RWPE2 (cell line): ENCODE measurements around the gene CLIC3.

Experiments
- ATAC-seq: fragments of 200-7000 bp; cut with Tn5 transposase; 3 replicates; pipeline ENCODE4 v1.9.1; 2021; ENCODE audit warnings: low read depth
- DNase-seq: peaks from one replicate; pipeline ENCODE4 v3.0.0-alpha.2; 2020; ENCODE audit warnings: low spot score
- H3K27ac ChIP-seq: fragments of 450-650 bp; 2 replicates; pipeline ENCODE4 v1.5.1; 2017; ENCODE audit warnings: mild to moderate bottlenecking; ENCODE audit not compliant: poor library complexity, severe bottlenecking
- H3K27me3 ChIP-seq: fragments of 250-450 bp; sonication (Bioruptor Pico); 2 replicates; pipeline ENCODE4 v1.5.1; 2021; ENCODE audit warnings: mild to moderate bottlenecking, moderate library complexity; ENCODE audit not compliant: insufficient read depth, poor library complexity, severe bottlenecking
- H3K36me3 ChIP-seq: fragments of 250-450 bp; sonication (Bioruptor Pico); 2 replicates; pipeline ENCODE4 v1.5.1; 2020; ENCODE audit warnings: low read depth, mild to moderate bottlenecking, moderate library complexity
- H3K4me1 ChIP-seq: fragments of 250-450 bp; sonication (Bioruptor Pico); 2 replicates; pipeline ENCODE4 v1.5.1; 2021; ENCODE audit warnings: mild to moderate bottlenecking, moderate library complexity; ENCODE audit not compliant: insufficient read depth, poor library complexity, severe bottlenecking
- H3K4me3 ChIP-seq: fragments of 250-450 bp; sonication (Bioruptor Pico); 2 replicates; pipeline ENCODE4 v1.5.1; 2021; ENCODE audit warnings: mild to moderate bottlenecking, moderate library complexity; ENCODE audit not compliant: severe bottlenecking
- H3K9me3 ChIP-seq: fragments of 250-450 bp; sonication (Bioruptor Pico); 2 replicates; pipeline ENCODE4 v1.5.1; 2021; ENCODE audit warnings: mild to moderate bottlenecking, moderate library complexity; ENCODE audit not compliant: severe bottlenecking
- TF ChIP-seq, protein P1 (sequence below): fragments of 450-650 bp; IDR thresholded peaks from one replicate; pipeline ENCODE4 v1.5.1; 2017; ENCODE audit warnings: mild to moderate bottlenecking, moderate library complexity; ENCODE audit not compliant: poor library complexity, severe bottlenecking

The CLIC3 gene

GRCh38 chr9:137042751-137043727, 46.7 kb upstream of the CLIC3 start:
- ATAC-seq (no peak), DNase-seq (no peak)
- no peaks in the 10 kb centered on the region for H3K9me3 ChIP-seq
- TF ChIP-seq, protein P1, sequence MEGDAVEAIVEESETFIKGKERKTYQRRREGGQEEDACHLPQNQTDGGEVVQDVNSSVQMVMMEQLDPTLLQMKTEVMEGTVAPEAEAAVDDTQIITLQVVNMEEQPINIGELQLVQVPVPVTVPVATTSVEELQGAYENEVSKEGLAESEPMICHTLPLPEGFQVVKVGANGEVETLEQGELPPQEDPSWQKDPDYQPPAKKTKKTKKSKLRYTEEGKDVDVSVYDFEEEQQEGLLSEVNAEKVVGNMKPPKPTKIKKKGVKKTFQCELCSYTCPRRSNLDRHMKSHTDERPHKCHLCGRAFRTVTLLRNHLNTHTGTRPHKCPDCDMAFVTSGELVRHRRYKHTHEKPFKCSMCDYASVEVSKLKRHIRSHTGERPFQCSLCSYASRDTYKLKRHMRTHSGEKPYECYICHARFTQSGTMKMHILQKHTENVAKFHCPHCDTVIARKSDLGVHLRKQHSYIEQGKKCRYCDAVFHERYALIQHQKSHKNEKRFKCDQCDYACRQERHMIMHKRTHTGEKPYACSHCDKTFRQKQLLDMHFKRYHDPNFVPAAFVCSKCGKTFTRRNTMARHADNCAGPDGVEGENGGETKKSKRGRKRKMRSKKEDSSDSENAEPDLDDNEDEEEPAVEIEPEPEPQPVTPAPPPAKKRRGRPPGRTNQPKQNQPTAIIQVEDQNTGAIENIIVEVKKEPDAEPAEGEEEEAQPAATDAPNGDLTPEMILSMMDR, result no peak
- H3K27me3 ChIP-seq, result no peaks in the 10 kb centered on the region
- H3K27ac ChIP-seq, result no peak overlapping the region
- no peaks in the 10 kb centered on the region for H3K4me1 ChIP-seq
- H3K36me3 ChIP-seq, result peaks cover 9% of the 10 kb centered on the region
- H3K4me3 ChIP-seq, result no peak overlapping the region

- DNase-seq, result no peak
- no peaks in the 10 kb centered on the region for H3K27me3 ChIP-seq
- peaks cover 9% of the 10 kb centered on the region for H3K36me3 ChIP-seq
- no peak overlapping the region for H3K4me3 ChIP-seq
- no peak for ATAC-seq
- TF ChIP-seq, protein P1, result no peak
- no peaks in the 10 kb centered on the region for H3K4me1 ChIP-seq
- no peak overlapping the region for H3K27ac ChIP-seq
- H3K9me3 ChIP-seq, result no peaks in the 10 kb centered on the region
These were observed 44.8 kb upstream of the CLIC3 start for GRCh38 chr9:137041124-137041523.

GRCh38 chr9:137040568-137040967, 44.2 kb upstream of the CLIC3 start:
- H3K27ac ChIP-seq, result no peak overlapping the region
- no peaks in the 10 kb centered on the region for H3K9me3 ChIP-seq
- ATAC-seq (no peak), DNase-seq (no peak)
- TF ChIP-seq, protein P1, result no peak
- H3K27me3 ChIP-seq, result no peaks in the 10 kb centered on the region
- no peaks in the 10 kb centered on the region for H3K4me1 ChIP-seq
- H3K4me3 ChIP-seq, result no peak overlapping the region
- H3K36me3 ChIP-seq, result peaks cover 9% of the 10 kb centered on the region

DNA sequence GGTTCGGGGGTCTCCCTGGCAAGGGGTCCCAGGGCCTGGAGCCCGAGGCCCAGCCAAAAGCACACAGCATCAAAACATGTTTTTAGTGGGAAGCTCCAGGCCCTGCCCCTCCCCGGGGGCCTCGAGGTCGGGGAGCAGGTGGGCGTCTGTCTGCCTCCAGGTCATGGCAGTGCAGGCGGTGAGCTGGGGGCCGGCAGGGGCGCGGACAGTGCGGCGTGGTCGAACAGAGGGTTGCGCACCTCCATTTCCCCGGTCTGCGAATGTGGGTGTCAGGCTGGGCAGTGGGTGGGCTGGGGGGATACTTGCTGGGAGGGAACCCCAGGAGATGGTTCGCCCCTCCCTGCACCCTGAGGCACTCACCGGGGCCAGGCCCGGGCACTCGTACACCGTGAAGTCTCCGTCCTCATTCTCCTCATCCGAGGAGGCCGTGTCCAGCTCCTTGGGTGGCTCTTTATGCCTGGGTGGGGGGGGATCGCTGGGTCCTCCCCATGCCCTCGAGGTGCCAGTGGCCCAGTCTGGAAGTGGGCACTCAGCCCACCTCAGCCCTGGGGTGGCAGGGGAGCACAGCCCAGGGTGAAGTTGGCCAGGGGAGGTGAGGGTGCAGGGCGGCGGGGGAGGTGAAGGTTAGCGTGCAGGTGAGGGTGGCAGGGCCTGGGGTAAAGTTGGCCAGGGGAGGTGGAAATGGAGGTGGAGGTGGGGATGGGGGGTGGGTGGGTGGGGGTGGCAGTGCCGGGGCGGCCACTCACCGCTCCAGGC, 43.4 kb upstream of the CLIC3 start:
- Histone ChIP-seq H3K27me3 (no peaks in the 10 kb centered on the region), H3K4me1 (peaks cover under 1% of the 10 kb centered on the region), H3K36me3 (peaks cover 9% of the 10 kb centered on the region), H3K4me3 (no peak overlapping the region), H3K9me3 (no peaks in the 10 kb centered on the region), H3K27ac (no peak overlapping the region)
- TF ChIP-seq, protein P1, result no peak
- ATAC-seq, result no peak
- DNase-seq, result no peak
